GM12878 (cell line): ENCODE data around the gene ACSM4. TPM values are rescaled to one million over a fixed set of nuclear protein-coding genes. Genes with fewer than 3 reads are reported as not detected.
"Not testable (repeated sequence)": the region's sequence is repeated elsewhere in the genome, so short reads cannot be mapped to it uniquely, and the experiment has no call there.

Experiments
- ATAC-seq: fragments of 200-7000 bp; cut with Tn5 transposase; 3 replicates; pipeline ENCODE4 v1.9.1; 2020; ENCODE audit warnings: mild to moderate bottlenecking, moderate library complexity
- BruUV-seq: library from RNA; stranded (reverse); fragments of 400-500 nt; replicated peaks from 2 replicates; lab custom pipeline; 2021; lab: Mats Ljungman, UMichigan
- CTCF ChIA-PET: fragments of 300-600 bp; sonication (Branson Sonifier 250); formaldehyde crosslinking; extraction: SDS; loops from one replicate; lab custom pipeline; 2021; ENCODE audit warnings: inconsistent platforms; lab: Yijun Ruan, JAX
- POLR2A ChIA-PET: fragments of 350-600 bp; formaldehyde crosslinking; extraction: SDS; loops from one replicate; lab custom pipeline; 2021; ENCODE audit warnings: inconsistent platforms; lab: Charles Lee
- RAD21 ChIA-PET: fragments of 300-600 bp; sonication (Branson Sonifier 250); formaldehyde crosslinking; loops from one replicate; lab custom pipeline; 2023; ENCODE audit warnings: antibody characterized with exemption; ENCODE audit not compliant: unreplicated experiment; lab: Charles Lee
- SMC1A ChIA-PET: fragments of 300-600 bp; sonication (Branson Sonifier 250); formaldehyde crosslinking; loops from one replicate; lab custom pipeline; 2023; ENCODE audit not compliant: unreplicated experiment, uncharacterized antibody; lab: Charles Lee
- DNase-seq: peaks from one replicate; pipeline ENCODE4 v3.0.0-alpha.2; 2011; ENCODE audit warnings: low read depth, low spot score
- FAIRE-seq: peaks from 3 replicates; lab custom pipeline; 2011; peaks lifted over from hg19 to GRCh38; lab: Jason Lieb, UNC
- H2AFZ ChIP-seq: 2 replicates; pipeline ENCODE4 v1.6.0; 2011; ENCODE audit warnings: low read depth, low read length, control low read depth; ENCODE audit not compliant: control insufficient read depth
- H3K27ac ChIP-seq: 2 replicates; pipeline ENCODE4 v1.5.1; 2011; ENCODE audit warnings: control low read depth; ENCODE audit not compliant: control insufficient read depth, insufficient read depth
- H3K27me3 ChIP-seq, 2 experiments: replicated peaks in 1 of 2; 2 replicates each; pipeline versions ENCODE4 v1.6.0 to v1.6.1; 2011; ENCODE audit warnings: low read length in 1 of 2; ENCODE audit not compliant: control insufficient read depth in 2 of 2, insufficient read depth in 2 of 2
- H3K36me3 ChIP-seq, 2 experiments: 2 replicates each; pipeline ENCODE4 v1.5.1; 2011; ENCODE audit warnings: low read length in 1 of 2; ENCODE audit not compliant: control insufficient read depth in 2 of 2, insufficient read depth in 2 of 2
- H3K4me1 ChIP-seq: 2 replicates; pipeline ENCODE4 v1.6.1; 2011; ENCODE audit warnings: mild to moderate bottlenecking, low read length, moderate library complexity, mixed read lengths; ENCODE audit not compliant: control insufficient read depth, insufficient read depth
- H3K4me2 ChIP-seq: 2 replicates; pipeline ENCODE4 v1.6.0; 2011; ENCODE audit warnings: control low read depth; ENCODE audit not compliant: control insufficient read depth, insufficient read depth
- H3K4me3 ChIP-seq: fragments of 200-600 bp; sonication (generic); 2 replicates; pipeline ENCODE4 v1.5.1; 2016
- H3K79me2 ChIP-seq: 2 replicates; pipeline ENCODE4 v1.6.0; 2011; ENCODE audit warnings: low read length; ENCODE audit not compliant: control insufficient read depth, insufficient read depth
- H3K9ac ChIP-seq: 2 replicates; pipeline ENCODE4 v1.8.0; 2011; ENCODE audit warnings: low read length, control low read depth, mixed read lengths; ENCODE audit not compliant: control insufficient read depth, insufficient read depth
- H3K9me3 ChIP-seq: replicated peaks from 3 replicates; pipeline ENCODE4 v1.5.1; 2011; ENCODE audit warnings: mild to moderate bottlenecking, low read length; ENCODE audit not compliant: control insufficient read depth, insufficient read depth
- H4K20me1 ChIP-seq: 2 replicates; pipeline ENCODE4 v1.6.0; 2011; ENCODE audit not compliant: control insufficient read depth, insufficient read depth
- EED ChIP-seq: sonication (generic); IDR thresholded peaks from 2 replicates; pipeline ENCODE4 v1.6.1; 2016; ENCODE audit warnings: antibody characterized with exemption, low read depth
- HDGF ChIP-seq: fragments of 450-650 bp; IDR thresholded peaks from 2 replicates; pipeline ENCODE4 v1.6.1; 2016; ENCODE audit warnings: antibody characterized with exemption
- NFYA ChIP-seq: IDR thresholded peaks from 2 replicates; pipeline ENCODE4 v1.6.1; 2011; ENCODE audit warnings: low read depth, mild to moderate bottlenecking, low read length, improper control_type of control experiment, borderline replicate concordance
- SP1 ChIP-seq: IDR thresholded peaks from one replicate; pipeline ENCODE4 v1.6.1; 2011; ENCODE audit warnings: low read depth, low read length
- WGBS: methylation state at CpG from one replicate; pipeline ENCODE4 v1.1.6; 2016; ENCODE audit warnings: low lambda C conversion rate; ENCODE audit not compliant: insufficient replicate concordance, insufficient coverage; ENCODE audit errors: missing lambda C conversion rate; 5-methylcytosine and 5-hydroxymethylcytosine counted together
- in situ Hi-C: fragments of 300-500 bp; cut with MboI; formaldehyde crosslinking; loops from 9 replicates; pipeline ENCODE4 v1.14.3; 2018; ENCODE audit warnings: mixed read lengths
- intact Hi-C: fragments of 100-400 bp; cut with micrococcal nuclease; formaldehyde crosslinking; loops from one replicate; pipeline ENCODE4 v1.14.2; 2022; ENCODE audit not compliant: unreplicated experiment
- polyA plus RNA-seq, 11 experiments: library from polyadenylated mRNA; depleted of rRNA in 4 of 11; unstranded in 6 of 11; stranded (reverse) in 5 of 11; fragments of >200 nt; fragmentation: Nextera tagmentation in 4 of 11; fragmentation: Illumina TruSeq in 1 of 11; extraction: Ambion mirVana in 4 of 11; extraction: Trizol in 1 of 11; gene quantifications; 1 replicate in 1 of 11; 2 replicates in 10 of 11; pipeline versions ENCODE4 v1.2.1 to v1.2.3, GENCODE V29; 2011 to 2016; ENCODE audit warnings: inconsistent platforms in 2 of 11, missing spikeins in 2 of 11, low read depth in 1 of 11
- total RNA-seq, 4 experiments: library from RNA; depleted of rRNA in 3 of 4; stranded (reverse); fragments of >200 nt in 3 of 4; fragmentation: Illumina TruSeq in 1 of 4; extraction: Trizol in 1 of 4; gene quantifications; 2 replicates each; pipeline versions ENCODE4 v1.2.1 to v1.2.3, GENCODE V29; 2013 to 2021
- TF ChIP-seq, protein P1 (sequence below): IDR thresholded peaks from 2 replicates; pipeline ENCODE4 v1.6.1; 2011; ENCODE audit warnings: low read depth, mild to moderate bottlenecking, low read length, moderate library complexity, borderline replicate concordance; ENCODE audit errors: extremely low read depth
- TF ChIP-seq, protein P2 (sequence below): fragments of 450-650 bp; IDR thresholded peaks from 2 replicates; pipeline ENCODE4 v1.6.1; 2017; ENCODE audit warnings: mild to moderate bottlenecking, low read depth, inconsistent platforms; ENCODE audit not compliant: poor library complexity, severe bottlenecking
- TF ChIP-seq, protein P3 (sequence below): fragments of 450-650 bp; IDR thresholded peaks from 2 replicates; pipeline ENCODE4 v1.6.1; 2016; ENCODE audit warnings: mild to moderate bottlenecking
- TF ChIP-seq, protein P4 (sequence below): IDR thresholded peaks from 2 replicates; pipeline ENCODE4 v1.6.1; 2011; ENCODE audit warnings: low read depth, low read length, improper control_type of control experiment, borderline replicate concordance

Gene ACSM4
- total and polyA plus RNA-seq, 10 of the 15 experiments (the other 5 are each of a cell fraction or from before 2014, with no cell fraction given), result not detected

DNA sequence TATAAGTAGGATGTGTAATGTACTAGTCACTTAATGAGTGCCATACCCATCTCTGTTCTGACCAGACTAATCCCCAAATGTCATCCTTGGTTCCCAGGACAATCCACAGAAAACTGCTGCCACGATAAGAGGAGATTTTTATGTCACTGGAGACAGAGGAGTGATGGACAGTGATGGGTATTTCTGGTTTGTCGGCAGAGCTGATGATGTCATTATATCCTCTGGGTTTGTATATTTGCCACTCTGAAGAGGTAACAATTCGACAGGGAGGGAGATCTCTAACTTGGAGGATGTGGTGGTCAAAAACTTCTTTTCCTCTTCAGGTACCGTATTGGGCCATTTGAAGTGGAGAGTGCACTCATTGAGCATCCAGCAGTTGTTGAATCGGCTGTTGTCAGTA lies 20.3 kb downstream of the ACSM4 start (continued):
- TF ChIP-seq, protein P1, sequence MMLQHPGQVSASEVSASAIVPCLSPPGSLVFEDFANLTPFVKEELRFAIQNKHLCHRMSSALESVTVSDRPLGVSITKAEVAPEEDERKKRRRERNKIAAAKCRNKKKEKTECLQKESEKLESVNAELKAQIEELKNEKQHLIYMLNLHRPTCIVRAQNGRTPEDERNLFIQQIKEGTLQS, result no peak
- TF ChIP-seq HDGF, result no peak
- no peak for TF ChIP-seq NFYA
- TF ChIP-seq EED, result no peak
- TF ChIP-seq, protein P2, sequence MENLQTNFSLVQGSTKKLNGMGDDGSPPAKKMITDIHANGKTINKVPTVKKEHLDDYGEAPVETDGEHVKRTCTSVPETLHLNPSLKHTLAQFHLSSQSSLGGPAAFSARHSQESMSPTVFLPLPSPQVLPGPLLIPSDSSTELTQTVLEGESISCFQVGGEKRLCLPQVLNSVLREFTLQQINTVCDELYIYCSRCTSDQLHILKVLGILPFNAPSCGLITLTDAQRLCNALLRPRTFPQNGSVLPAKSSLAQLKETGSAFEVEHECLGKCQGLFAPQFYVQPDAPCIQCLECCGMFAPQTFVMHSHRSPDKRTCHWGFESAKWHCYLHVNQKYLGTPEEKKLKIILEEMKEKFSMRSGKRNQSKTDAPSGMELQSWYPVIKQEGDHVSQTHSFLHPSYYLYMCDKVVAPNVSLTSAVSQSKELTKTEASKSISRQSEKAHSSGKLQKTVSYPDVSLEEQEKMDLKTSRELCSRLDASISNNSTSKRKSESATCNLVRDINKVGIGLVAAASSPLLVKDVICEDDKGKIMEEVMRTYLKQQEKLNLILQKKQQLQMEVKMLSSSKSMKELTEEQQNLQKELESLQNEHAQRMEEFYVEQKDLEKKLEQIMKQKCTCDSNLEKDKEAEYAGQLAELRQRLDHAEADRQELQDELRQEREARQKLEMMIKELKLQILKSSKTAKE, result no peak

DNA sequence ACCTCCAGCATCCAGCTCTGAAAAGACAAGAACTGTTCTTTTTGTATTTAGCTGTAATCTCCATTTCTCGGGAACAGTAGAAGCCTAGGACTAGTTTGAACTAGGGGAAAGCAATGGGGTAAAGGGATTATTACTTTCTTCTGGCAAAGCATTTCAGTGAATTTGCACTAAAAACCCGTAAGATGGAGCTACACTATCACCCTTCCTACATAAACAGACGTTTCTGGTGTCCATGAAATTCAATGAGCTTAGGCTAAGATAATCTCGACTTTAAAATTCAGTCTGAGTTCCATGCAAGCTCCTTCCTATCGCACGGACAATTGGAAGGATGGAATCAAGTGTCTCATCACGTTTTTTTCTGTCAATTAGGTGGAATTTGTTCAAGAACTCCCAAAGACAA lies 24.0 kb downstream of the ACSM4 start:
- Histone ChIP-seq H3K79me2 (no peaks in the 10 kb centered on the region), H3K36me3 (no peaks in the 10 kb centered on the region), H3K27me3 (no peaks in the 10 kb centered on the region; a peak in 1 of 4 replicates), H3K4me1 (no peaks in the 10 kb centered on the region), H2AFZ (no peak overlapping the region), H3K4me2 (no peak overlapping the region), H3K9ac (no peak overlapping the region), H3K4me3 (no peak overlapping the region), H3K27ac (no peak overlapping the region), H4K20me1 (no peaks in the 10 kb centered on the region), H3K9me3 (no peaks in the 10 kb centered on the region)
- CTCF ChIA-PET, result interaction anchor here (1.7 kb wide), 1 partner anchor 23 kb away, joined by 3 read pairs; no protein-coding TSS in a partner anchor
- SMC1A ChIA-PET, result no interaction called here
- DNase-seq (no peak), FAIRE-seq (no peak), ATAC-seq (no peak)
- RAD21 ChIA-PET, result no interaction called here
- in situ Hi-C loops, result no loop called here
- POLR2A ChIA-PET, result no interaction called here
- TF ChIP-seq SP1, result no peak
- TF ChIP-seq, protein P3, sequence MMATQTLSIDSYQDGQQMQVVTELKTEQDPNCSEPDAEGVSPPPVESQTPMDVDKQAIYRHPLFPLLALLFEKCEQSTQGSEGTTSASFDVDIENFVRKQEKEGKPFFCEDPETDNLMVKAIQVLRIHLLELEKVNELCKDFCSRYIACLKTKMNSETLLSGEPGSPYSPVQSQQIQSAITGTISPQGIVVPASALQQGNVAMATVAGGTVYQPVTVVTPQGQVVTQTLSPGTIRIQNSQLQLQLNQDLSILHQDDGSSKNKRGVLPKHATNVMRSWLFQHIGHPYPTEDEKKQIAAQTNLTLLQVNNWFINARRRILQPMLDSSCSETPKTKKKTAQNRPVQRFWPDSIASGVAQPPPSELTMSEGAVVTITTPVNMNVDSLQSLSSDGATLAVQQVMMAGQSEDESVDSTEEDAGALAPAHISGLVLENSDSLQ, result no peak
- TF ChIP-seq, protein P4, sequence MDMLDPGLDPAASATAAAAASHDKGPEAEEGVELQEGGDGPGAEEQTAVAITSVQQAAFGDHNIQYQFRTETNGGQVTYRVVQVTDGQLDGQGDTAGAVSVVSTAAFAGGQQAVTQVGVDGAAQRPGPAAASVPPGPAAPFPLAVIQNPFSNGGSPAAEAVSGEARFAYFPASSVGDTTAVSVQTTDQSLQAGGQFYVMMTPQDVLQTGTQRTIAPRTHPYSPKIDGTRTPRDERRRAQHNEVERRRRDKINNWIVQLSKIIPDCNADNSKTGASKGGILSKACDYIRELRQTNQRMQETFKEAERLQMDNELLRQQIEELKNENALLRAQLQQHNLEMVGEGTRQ, result no peak
- 35% methylated on average over 7 of the region's 7 CpGs for WGBS
- intact Hi-C loops, result no loop called here
- no TSS peak for BruUV-seq

DNA sequence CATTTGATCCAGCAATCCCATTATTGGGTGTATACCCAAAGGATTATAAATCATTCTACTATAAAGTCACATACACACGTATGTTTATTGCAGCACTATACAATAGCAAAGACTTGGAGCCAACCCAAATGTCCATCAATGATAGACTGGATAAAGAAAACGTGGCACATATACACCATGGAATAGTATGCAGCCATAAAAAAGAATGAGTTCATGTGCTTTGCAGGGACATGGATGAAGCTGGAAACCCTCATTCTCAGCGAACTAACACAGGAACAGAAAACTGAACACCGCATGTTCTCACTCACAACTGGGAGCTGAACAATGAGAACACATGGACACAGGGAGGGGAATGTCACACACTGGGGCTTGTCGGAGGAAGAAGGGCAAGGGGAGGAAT lies 33.9 kb downstream of the ACSM4 start:
- WGBS, result 35% methylated on average over 5 of the region's 5 CpGs
- in situ Hi-C loops, FAIRE-seq, CTCF ChIA-PET, H2AFZ ChIP-seq, H3K4me1 ChIP-seq, POLR2A ChIA-PET, H3K36me3 ChIP-seq, intact Hi-C loops, H3K27ac ChIP-seq, BruUV-seq, DNase-seq, RAD21 ChIA-PET, H3K9me3 ChIP-seq, H3K4me3 ChIP-seq, H4K20me1 ChIP-seq, ATAC-seq, H3K4me2 ChIP-seq, H3K27me3 ChIP-seq, H3K79me2 ChIP-seq, H3K9ac ChIP-seq, SMC1A ChIA-PET: not testable (repeated sequence)
